ENCODE data around the gene LRRN3. TPM values are rescaled to one million over a fixed set of nuclear protein-coding genes. Genes with fewer than 3 reads are reported as not detected.

LRRN3 gene
- total RNA-seq, 1 donor from 2014 or later: 10.6 TPM

- intact Hi-C loops (cut with micrococcal nuclease): no loop called here
- no peak for DNase-seq
- no peak for ATAC-seq
These were observed 16.2 kb upstream of the LRRN3 start for GRCh38 chr7:111074748-111075146.

- intact Hi-C loops (cut with micrococcal nuclease): no loop called here
- no peak for DNase-seq
- ATAC-seq: peak; percentile 76
These were observed 15.4 kb upstream of the LRRN3 start for GRCh38 chr7:111075498-111075897.

GRCh38 chr7:111076205-111076604 lies 14.7 kb upstream of the LRRN3 start:
- DNase-seq: no peak
- ATAC-seq: no peak
- intact Hi-C loops (cut with micrococcal nuclease): no loop called here

GRCh38 chr7:111077001-111077400 lies 13.9 kb upstream of the LRRN3 start:
- DNase-seq: no peak
- ATAC-seq: no peak
- intact Hi-C loops (cut with micrococcal nuclease): no loop called here

- intact Hi-C loops (cut with micrococcal nuclease): no loop called here
- ATAC-seq (no peak), DNase-seq (no peak)
These were observed 10.3 kb upstream of the LRRN3 start for GRCh38 chr7:111080495-111081105.

- no peak for DNase-seq
- intact Hi-C loops (cut with micrococcal nuclease): no loop called here
- ATAC-seq: no peak
These were observed 9.2 kb upstream of the LRRN3 start for GRCh38 chr7:111081546-111082267.

GRCh38 chr7:111082351-111082750 lies 8.6 kb upstream of the LRRN3 start:
- DNase-seq: no peak
- no peak for ATAC-seq
- intact Hi-C loops (cut with micrococcal nuclease): no loop called here

GRCh38 chr7:111083413-111083812 lies 7.5 kb upstream of the LRRN3 start:
- DNase-seq: no peak
- intact Hi-C loops (cut with micrococcal nuclease): no loop called here
- no peak for ATAC-seq

GRCh38 chr7:111085356-111085755 lies 5.6 kb upstream of the LRRN3 start:
- intact Hi-C loops (cut with micrococcal nuclease): no loop called here
- no peak for ATAC-seq
- no peak for DNase-seq

GRCh38 chr7:111086532-111086931 lies 4.4 kb upstream of the LRRN3 start:
- no peak for ATAC-seq
- intact Hi-C loops (cut with micrococcal nuclease): no loop called here
- DNase-seq: no peak

GRCh38 chr7:111088328-111088727 lies 2.6 kb upstream of the LRRN3 start:
- no peak for DNase-seq
- ATAC-seq: no peak
- intact Hi-C loops (cut with micrococcal nuclease): no loop called here

- peak; percentile 70 for ATAC-seq
- DNase-seq: no peak
- intact Hi-C loops (cut with micrococcal nuclease): loop anchor here (10.0 kb wide), 1 partner anchor 645 kb away; no protein-coding TSS in a partner anchor
These were observed 1.0 kb upstream of the LRRN3 start for GRCh38 chr7:111089822-111090426.

GRCh38 chr7:111091593-111092358 lies 849 bp downstream of the LRRN3 start:
- peak; percentile 43 for ATAC-seq
- DNase-seq: no peak
- intact Hi-C loops (cut with micrococcal nuclease): loop anchor here (10.0 kb wide), 1 partner anchor 643 kb away; no protein-coding TSS in a partner anchor

GRCh38 chr7:111092406-111093236 lies 1.7 kb downstream of the LRRN3 start:
- intact Hi-C loops (cut with micrococcal nuclease): loop anchor here (10.0 kb wide), 1 partner anchor 642 kb away; no protein-coding TSS in a partner anchor
- DNase-seq (no peak), ATAC-seq (no peak)

GRCh38 chr7:111093496-111093895 lies 2.6 kb downstream of the LRRN3 start:
- DNase-seq (no peak), ATAC-seq (no peak)
- intact Hi-C loops (cut with micrococcal nuclease): loop anchor here (10.0 kb wide), 1 partner anchor 641 kb away; no protein-coding TSS in a partner anchor

GRCh38 chr7:111094419-111094818 lies 3.5 kb downstream of the LRRN3 start:
- intact Hi-C loops (cut with micrococcal nuclease): loop anchor here (10.0 kb wide), 1 partner anchor 640 kb away; no protein-coding TSS in a partner anchor
- no peak for DNase-seq
- no peak for ATAC-seq

GRCh38 chr7:111096997-111097396 lies 6.1 kb downstream of the LRRN3 start:
- DNase-seq (no peak), ATAC-seq (no peak)
- intact Hi-C loops (cut with micrococcal nuclease): loop anchor here (5.0 to 10.0 kb wide), 2 partner anchors 390 to 638 kb away; no protein-coding TSS in a partner anchor
